Endothelial cell of umbilical vein (primary cell): Measurements from ENCODE around the gene TPGS2. TPM values are rescaled to one million over a fixed set of nuclear protein-coding genes. Genes with fewer than 3 reads are reported as not detected.

Experiments used
- BruUV-seq: library from RNA; stranded (reverse); fragments of 400-500 nt; replicated peaks from 2 replicates; lab custom pipeline; 2021; lab: Mats Ljungman, UMichigan
- CTCF ChIA-PET: fragments of 300-600, 350-600 bp; sonication (Branson Sonifier 250); formaldehyde crosslinking; loops from one replicate; lab custom pipeline; 2021; ENCODE audit warnings: antibody characterized with exemption, inconsistent platforms; lab: Charles Lee
- POLR2A ChIA-PET: fragments of 300-600, 350-600 bp; sonication (Branson Sonifier 250); formaldehyde crosslinking; loops from one replicate; lab custom pipeline; 2021; ENCODE audit warnings: antibody characterized with exemption, inconsistent platforms; lab: Charles Lee
- DNase-seq: peaks from one replicate; pipeline ENCODE4 v3.0.0-alpha.2; 2011; ENCODE audit warnings: low read depth, low spot score
- FAIRE-seq: peaks from 2 replicates; lab custom pipeline; 2011; peaks lifted over from hg19 to GRCh38; lab: Jason Lieb, UNC
- H2AFZ ChIP-seq: 2 replicates; pipeline ENCODE4 v1.6.0; 2012; ENCODE audit warnings: low read depth, low read length, control low read depth, inconsistent platforms
- H3K27ac ChIP-seq: 2 replicates; pipeline ENCODE4 v1.5.1; 2011; ENCODE audit warnings: low read depth, mild to moderate bottlenecking, control low read depth, low read length, moderate library complexity; ENCODE audit not compliant: insufficient read depth
- H3K27me3 ChIP-seq, 2 experiments: 2 replicates each; pipeline versions ENCODE4 v1.6.0 to v1.6.1; 2011; ENCODE audit warnings: low read length in 2 of 2, mixed read lengths in 1 of 2; ENCODE audit not compliant: control insufficient read depth in 2 of 2, insufficient read depth in 2 of 2
- H3K36me3 ChIP-seq, 2 experiments: 2 replicates in 1 of 2; 3 replicates in 1 of 2; pipeline ENCODE4 v1.5.1; 2011; ENCODE audit warnings: low read length in 2 of 2, mild to moderate bottlenecking in 1 of 2, moderate library complexity in 1 of 2; ENCODE audit not compliant: control insufficient read depth in 2 of 2, insufficient read depth in 2 of 2; ENCODE audit errors: extremely low read depth in 1 of 2
- H3K4me1 ChIP-seq: 3 replicates; pipeline ENCODE4 v1.5.1; 2011; ENCODE audit warnings: mild to moderate bottlenecking, low read length; ENCODE audit not compliant: control insufficient read depth, insufficient read depth; ENCODE audit errors: extremely low read depth
- H3K4me2 ChIP-seq: 2 replicates; pipeline ENCODE4 v1.6.1; 2011; ENCODE audit warnings: low read length, control low read depth, mixed read lengths; ENCODE audit not compliant: insufficient read depth
- H3K4me3 ChIP-seq, 3 experiments: fragments of 200-600 bp in 1 of 3; sonication (generic), shearing (Covaris generic) in 1 of 3; replicated peaks in 1 of 3; 2 replicates each; pipeline ENCODE4 v1.5.1; 2011 to 2016; ENCODE audit warnings: control low read depth in 3 of 3, low read length in 3 of 3, mild to moderate bottlenecking in 2 of 3, inconsistent platforms in 1 of 3, low read depth in 1 of 3, moderate library complexity in 1 of 3; ENCODE audit not compliant: insufficient read depth in 1 of 3
- H3K79me2 ChIP-seq: 2 replicates; pipeline ENCODE4 v1.6.0; 2012; ENCODE audit warnings: low read length, inconsistent platforms; ENCODE audit not compliant: control insufficient read depth, insufficient read depth
- H3K9ac ChIP-seq: replicated peaks from 2 replicates; pipeline ENCODE3; 2011; ENCODE audit warnings: low read length, control low read depth; ENCODE audit not compliant: insufficient read depth; ENCODE audit errors: extremely low read depth
- H3K9me1 ChIP-seq: replicated peaks from 3 replicates; pipeline ENCODE4 v1.6.0; 2011; ENCODE audit warnings: mild to moderate bottlenecking, low read length; ENCODE audit not compliant: control insufficient read depth, insufficient read depth; ENCODE audit errors: extremely low read depth
- H3K9me3 ChIP-seq: replicated peaks from 2 replicates; pipeline ENCODE4 v1.5.1; 2012; ENCODE audit warnings: low read length, inconsistent platforms; ENCODE audit not compliant: control insufficient read depth, insufficient read depth
- H4K20me1 ChIP-seq: replicated peaks from 2 replicates; pipeline ENCODE3; 2011; ENCODE audit warnings: mild to moderate bottlenecking, low read length; ENCODE audit not compliant: control insufficient read depth, insufficient read depth; ENCODE audit errors: extremely low read depth
- CTCF ChIP-seq, 2 donors: IDR thresholded peaks; 1 replicate in 1 of 2; 2 replicates in 1 of 2; pipeline ENCODE4 v1.5.1; 2011; ENCODE audit warnings: low read length in 2 of 2, mild to moderate bottlenecking in 2 of 2, moderate library complexity in 2 of 2, control low read depth in 1 of 2, inconsistent platforms in 1 of 2, low read depth in 1 of 2; ENCODE audit not compliant: insufficient read depth in 1 of 2; ENCODE audit errors: extremely low read depth in 1 of 2
- EZH2 ChIP-seq: IDR thresholded peaks from 2 replicates; pipeline ENCODE4 v1.6.1; 2012; ENCODE audit warnings: borderline replicate concordance, low read depth, mild to moderate bottlenecking, moderate library complexity, low read length, inconsistent platforms; ENCODE audit not compliant: severe bottlenecking
- FOS ChIP-seq: IDR thresholded peaks from 2 replicates; pipeline ENCODE4 v1.6.1; 2011; ENCODE audit warnings: mild to moderate bottlenecking, low read length, moderate library complexity, borderline replicate concordance; ENCODE audit not compliant: insufficient read depth
- GATA2 ChIP-seq: IDR thresholded peaks from 2 replicates; pipeline ENCODE4 v1.7.0; 2011; ENCODE audit warnings: low read depth, mild to moderate bottlenecking, moderate library complexity, mixed read lengths, low read length; ENCODE audit not compliant: insufficient read length, insufficient read depth
- JUN ChIP-seq: IDR thresholded peaks from 2 replicates; pipeline ENCODE4 v1.6.1; 2011; ENCODE audit warnings: borderline replicate concordance, low read depth; ENCODE audit not compliant: insufficient read length, insufficient read depth
- MAX ChIP-seq: IDR thresholded peaks from 2 replicates; pipeline ENCODE4 v1.6.1; 2011; ENCODE audit not compliant: insufficient read depth, insufficient read length
- MYC ChIP-seq: IDR thresholded peaks from one replicate; pipeline ENCODE4 v1.6.1; 2011; ENCODE audit warnings: mild to moderate bottlenecking, low read depth, low read length
- POLR2A ChIP-seq: IDR thresholded peaks from 2 replicates; pipeline ENCODE4 v1.6.1; 2012; ENCODE audit warnings: low read depth, mild to moderate bottlenecking, control low read depth, low read length
- POLR2AphosphoS5 ChIP-seq: IDR thresholded peaks from 2 replicates; pipeline ENCODE4 v1.6.1; 2012; ENCODE audit warnings: low read depth, mild to moderate bottlenecking, control low read depth, low read length, moderate library complexity; ENCODE audit not compliant: insufficient read depth
- dilution Hi-C: fragments of 300-500 bp; cut with MboI; formaldehyde crosslinking; loops from one replicate; pipeline ENCODE4 v1.15.0; 2019; ENCODE audit warnings: low sequenced_read_pairs; ENCODE audit not compliant: extremely low pct_ligation_motif_present
- intact Hi-C: fragments of 100-400 bp; cut with micrococcal nuclease; formaldehyde crosslinking; loops from one replicate; pipeline ENCODE4 v1.10.0; 2022
- polyA plus RNA-seq, 4 experiments: library from polyadenylated mRNA; depleted of rRNA in 3 of 4; stranded (reverse) in 3 of 4; unstranded in 1 of 4; fragments of >200 nt; gene quantifications; 2 replicates each; pipeline versions ENCODE4 v1.2.1 to v1.2.3, GENCODE V29; 2011 to 2012; ENCODE audit warnings: missing spikeins in 1 of 4
- total RNA-seq: library from RNA; stranded (reverse); gene quantifications from 2 replicates; pipeline ENCODE4 v1.2.3, GENCODE V29; 2021

Gene TPGS2
- total and polyA plus RNA-seq, 2 donors (not counting 3 experiments of a cell fraction or from before 2014, with no cell fraction given) = 150 to 232 TPM

- peaks cover 0 to 2% of the 10 kb centered on the region in 2 experiments for H3K36me3 ChIP-seq
- H3K9me3 ChIP-seq = no peaks in the 10 kb centered on the region
- ChIA-PET CTCF (no interaction called here), POLR2A (no interaction called here)
- H4K20me1 ChIP-seq = no peaks in the 10 kb centered on the region
- H3K4me2 ChIP-seq = no peak overlapping the region
- intact Hi-C loops = no loop called here
- H3K4me1 ChIP-seq = no peaks in the 10 kb centered on the region
- no peaks in the 10 kb centered on the region for H3K79me2 ChIP-seq
- no peak overlapping the region for H3K4me3 ChIP-seq
- H3K27ac ChIP-seq = no peak overlapping the region
- no TSS peak for BruUV-seq
- no peak for FAIRE-seq
- no peak overlapping the region for H3K9ac ChIP-seq
- no peak for DNase-seq
- TF ChIP-seq EZH2 = no peak
- no peak for TF ChIP-seq GATA2
- TF ChIP-seq FOS = no peak
- no peak for TF ChIP-seq JUN
- no peak for TF ChIP-seq POLR2AphosphoS5
- H3K27me3 ChIP-seq = no peaks in the 10 kb centered on the region
- dilution Hi-C loops = no loop called here
- no peak overlapping the region for H2AFZ ChIP-seq
- no peaks in the 10 kb centered on the region for H3K9me1 ChIP-seq
Measured at GRCh38 chr18:36780748-36781147, 48.1 kb downstream of the TPGS2 start.

- DNase-seq (no peak), FAIRE-seq (no peak)
- Histone ChIP-seq H3K36me3 (peaks cover 0 to 2% of the 10 kb centered on the region in 2 experiments), H3K79me2 (no peaks in the 10 kb centered on the region), H3K9me3 (no peaks in the 10 kb centered on the region), H3K27me3 (no peaks in the 10 kb centered on the region), H3K9me1 (no peaks in the 10 kb centered on the region), H3K4me2 (no peak overlapping the region), H3K4me1 (no peaks in the 10 kb centered on the region), H3K27ac (no peak overlapping the region), H4K20me1 (no peaks in the 10 kb centered on the region), H2AFZ (no peak overlapping the region), H3K4me3 (no peak overlapping the region), H3K9ac (no peak overlapping the region)
- POLR2A ChIA-PET = no interaction called here
- CTCF ChIA-PET = interaction anchor here (1.5 kb wide), 1 partner anchor 10 kb away, joined by 4 read pairs; no protein-coding TSS in a partner anchor
- no TSS peak for BruUV-seq
- intact Hi-C loops = no loop called here
- TF ChIP-seq GATA2 (no peak), EZH2 (no peak), CTCF (IDR thresholded peaks at IDR 0.05; ENCODE audit: extremely low read depth in 1 of 2, insufficient read depth in 1 of 2, low read depth in 1 of 2, low read length in 2 of 2) (no peak), POLR2AphosphoS5 (no peak), JUN (no peak), FOS (no peak), POLR2A (no peak), MYC (no peak), MAX (no peak)
- dilution Hi-C loops = no loop called here
Measured at GRCh38 chr18:36777566-36777965, 51.2 kb downstream of the TPGS2 start.
